NCI-H2081 treated with DMSO at 0.1 percent for 48 hours (cell line): ENCODE measurements around the gene DNAJB12.
"Not testable (repeated sequence)": the region's sequence is repeated elsewhere in the genome, so short reads cannot be mapped to it uniquely, and the experiment has no call there.

Source experiments
- DNase-seq: peaks from one replicate; lab custom pipeline; 2025; lab: John Stamatoyannopoulos, UW

Gene DNAJB12

DNA sequence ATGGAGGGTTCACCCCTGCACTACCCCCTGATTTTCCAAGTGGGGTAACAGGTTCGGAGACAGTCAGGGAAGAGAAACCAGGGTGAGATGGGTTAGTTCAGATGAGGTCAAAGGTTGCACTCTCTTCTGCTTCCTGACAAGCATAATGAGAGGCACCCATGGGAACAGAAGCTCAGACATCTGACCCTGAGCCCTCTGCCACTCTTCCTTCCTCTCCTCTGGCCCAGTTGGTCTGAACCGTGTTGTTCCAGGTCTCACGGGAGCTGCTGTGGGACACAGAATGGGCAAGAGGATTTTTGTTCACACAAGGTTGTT, 38.4 kb downstream of the DNAJB12 start:
- DNase-seq = no peak

DNA sequence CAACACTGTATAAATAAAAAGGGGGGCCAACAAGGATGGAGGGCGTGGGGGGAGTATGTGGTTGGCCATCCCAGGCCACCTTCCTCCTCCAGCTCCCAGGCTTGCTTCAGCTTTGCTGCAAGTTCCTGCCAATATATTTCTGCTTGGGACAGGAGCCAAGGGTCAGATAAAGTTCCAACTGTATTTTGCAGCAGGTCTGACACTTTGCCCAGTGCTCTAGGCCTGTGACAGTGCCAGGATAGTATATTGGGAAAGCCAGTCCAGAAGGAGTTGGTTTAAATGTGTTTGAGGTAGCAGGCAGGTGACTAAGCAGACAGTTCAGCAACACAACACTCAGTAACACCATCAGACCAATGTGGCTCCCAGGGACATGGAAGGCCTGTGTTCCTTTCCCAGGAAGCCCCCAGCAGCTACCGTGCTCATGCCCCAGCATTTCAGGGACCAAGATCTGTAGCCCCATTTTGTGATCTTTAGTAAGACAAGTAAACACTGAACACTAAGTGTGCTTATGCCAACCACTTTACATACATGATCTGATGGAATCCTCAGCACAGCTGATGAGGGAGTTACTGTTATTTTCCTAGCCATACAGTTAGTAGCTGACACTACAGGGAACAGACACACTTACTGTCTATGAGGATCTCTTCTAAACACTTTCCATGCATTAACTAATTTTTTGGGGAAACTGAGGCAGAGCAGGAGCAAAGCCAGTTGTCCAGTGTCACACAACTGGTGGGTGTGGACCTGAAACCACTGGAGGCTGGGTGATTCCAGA, 38.9 kb downstream of the DNAJB12 start:
- no peak for DNase-seq

GRCh38 chr10:72315054-72315453, 39.7 kb downstream of the DNAJB12 start:
- DNase-seq = no peak

- no peak for DNase-seq
Observed at GRCh38 chr10:72314263-72314662, 40.5 kb downstream of the DNAJB12 start.

- DNase-seq = no peak
Observed at GRCh38 chr10:72312865-72313391, 41.8 kb downstream of the DNAJB12 start.

DNA sequence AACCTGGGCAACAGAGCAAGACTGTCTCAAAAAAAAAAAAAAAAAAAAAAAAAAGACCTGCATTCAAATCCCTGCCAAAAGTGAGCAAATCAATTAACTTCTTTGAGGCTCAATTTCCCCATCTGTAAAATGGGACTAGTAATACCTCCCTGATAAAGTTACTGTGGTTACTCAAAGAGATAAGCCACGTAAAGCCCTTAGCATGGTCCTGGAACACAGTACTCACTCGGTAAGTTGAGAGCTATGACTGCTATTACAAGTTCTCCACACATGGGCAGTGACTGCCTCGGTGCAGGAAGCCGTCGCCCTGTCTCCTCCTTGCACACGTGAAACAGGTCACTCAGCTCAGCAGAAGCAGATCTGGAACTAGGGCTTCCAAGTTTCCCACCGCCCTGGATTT, 43.1 kb downstream of the DNAJB12 start:
- no peak for DNase-seq

DNA sequence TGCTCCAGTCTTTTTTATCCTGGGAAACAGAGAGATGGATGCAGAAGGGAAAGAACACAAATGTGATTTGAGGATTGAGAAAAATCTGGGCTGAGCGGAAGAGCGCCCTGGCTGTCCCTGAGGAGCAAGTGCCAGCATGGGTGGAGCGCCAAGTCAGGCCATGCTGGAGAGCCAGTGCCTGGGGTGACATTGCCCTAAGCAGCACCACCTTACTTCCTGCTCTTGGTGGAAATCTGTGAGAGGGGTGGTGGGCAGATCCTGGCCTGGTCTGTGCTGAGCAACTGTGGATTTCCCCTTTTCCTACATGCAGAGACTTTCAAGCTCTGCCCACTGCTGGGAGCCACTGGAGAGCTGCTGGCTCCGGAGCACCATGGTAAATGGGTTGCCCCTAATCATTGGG, 44.1 kb downstream of the DNAJB12 start:
- no peak for DNase-seq

GRCh38 chr10:72310241-72310633, 44.5 kb downstream of the DNAJB12 start:
- DNase-seq = no peak

- DNase-seq = no peak
Observed at GRCh38 chr10:72309290-72310240, 45.2 kb downstream of the DNAJB12 start.

DNA sequence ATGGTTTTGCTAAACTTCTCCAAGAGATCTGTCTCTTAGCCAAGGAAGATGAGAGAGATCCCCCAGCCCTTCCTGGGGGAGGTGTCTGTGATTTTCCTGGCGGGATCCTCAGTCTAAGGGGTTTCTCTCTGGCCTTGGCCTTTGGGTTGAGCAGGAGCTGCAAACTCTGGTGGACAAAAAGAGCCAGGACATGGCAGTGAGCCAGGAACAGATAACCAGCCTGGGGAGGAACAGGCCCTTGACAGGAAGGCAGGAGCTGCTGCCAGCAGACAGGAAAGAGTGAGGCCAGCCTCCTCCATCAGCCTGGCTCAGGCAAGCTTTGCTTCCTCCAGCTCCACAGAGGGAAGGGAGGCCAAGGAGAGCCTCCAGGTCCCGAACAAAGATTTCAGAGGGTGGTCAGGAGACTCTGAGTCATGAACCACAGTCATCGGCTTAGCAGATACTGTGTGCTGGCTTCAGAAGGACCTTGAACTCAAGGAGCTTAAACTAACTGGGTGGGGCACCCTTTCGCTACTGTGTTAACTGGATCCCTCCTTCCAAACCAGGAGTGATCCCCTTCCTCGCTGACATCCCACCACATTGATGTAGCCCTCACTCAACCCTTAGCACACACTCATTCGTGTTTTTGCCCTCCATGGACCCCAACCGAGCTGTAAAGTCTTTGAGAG, 46.3 kb downstream of the DNAJB12 start:
- no peak for DNase-seq

DNA sequence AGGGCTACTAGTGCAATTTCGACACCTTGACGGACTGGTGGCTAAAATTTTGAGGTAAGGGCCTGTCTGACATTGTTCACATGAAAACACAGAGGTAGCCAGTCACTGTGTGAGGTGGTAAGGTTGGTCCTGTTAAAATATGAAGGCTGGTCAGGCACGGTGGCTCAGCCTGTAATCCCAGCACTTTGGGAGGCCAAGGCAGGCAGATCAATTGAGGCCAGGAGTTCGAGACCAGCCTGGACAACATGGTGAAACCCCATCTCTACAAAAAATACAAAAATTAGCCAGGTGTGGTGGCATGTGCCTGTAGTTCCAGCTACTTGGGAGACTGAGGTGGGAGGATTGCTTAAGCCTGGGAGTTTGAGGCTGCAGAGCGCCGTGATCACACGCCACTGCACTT, 47.0 kb downstream of the DNAJB12 start:
- not testable (repeated sequence) for DNase-seq

DNA sequence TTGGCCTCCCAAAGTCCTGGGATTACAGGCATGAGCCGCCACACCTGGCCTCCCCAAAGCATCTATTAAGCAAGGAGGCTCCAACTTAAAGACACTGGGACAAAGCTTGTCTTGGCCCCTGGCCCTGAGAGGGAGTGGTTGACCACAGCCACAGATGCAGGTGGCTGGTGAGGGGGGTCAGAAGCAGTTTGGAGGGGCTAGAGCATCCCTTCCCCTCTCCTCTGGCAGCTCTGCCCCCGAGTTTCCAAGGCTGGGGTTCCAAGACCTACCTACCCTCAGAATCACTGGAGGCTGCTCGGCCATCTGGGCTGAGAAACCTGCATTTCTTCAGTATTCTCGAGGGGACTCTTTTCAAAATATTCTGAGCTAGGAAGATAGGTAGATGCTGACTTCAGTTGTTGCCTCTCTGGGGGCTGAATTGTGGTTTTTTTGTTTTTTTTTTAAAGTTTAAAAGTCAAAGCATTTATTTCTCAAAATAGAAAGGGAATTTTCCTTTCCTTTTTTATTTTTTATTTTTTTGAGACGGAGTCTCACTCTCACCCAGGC, 48.4 kb downstream of the DNAJB12 start:
- no peak for DNase-seq

DNA sequence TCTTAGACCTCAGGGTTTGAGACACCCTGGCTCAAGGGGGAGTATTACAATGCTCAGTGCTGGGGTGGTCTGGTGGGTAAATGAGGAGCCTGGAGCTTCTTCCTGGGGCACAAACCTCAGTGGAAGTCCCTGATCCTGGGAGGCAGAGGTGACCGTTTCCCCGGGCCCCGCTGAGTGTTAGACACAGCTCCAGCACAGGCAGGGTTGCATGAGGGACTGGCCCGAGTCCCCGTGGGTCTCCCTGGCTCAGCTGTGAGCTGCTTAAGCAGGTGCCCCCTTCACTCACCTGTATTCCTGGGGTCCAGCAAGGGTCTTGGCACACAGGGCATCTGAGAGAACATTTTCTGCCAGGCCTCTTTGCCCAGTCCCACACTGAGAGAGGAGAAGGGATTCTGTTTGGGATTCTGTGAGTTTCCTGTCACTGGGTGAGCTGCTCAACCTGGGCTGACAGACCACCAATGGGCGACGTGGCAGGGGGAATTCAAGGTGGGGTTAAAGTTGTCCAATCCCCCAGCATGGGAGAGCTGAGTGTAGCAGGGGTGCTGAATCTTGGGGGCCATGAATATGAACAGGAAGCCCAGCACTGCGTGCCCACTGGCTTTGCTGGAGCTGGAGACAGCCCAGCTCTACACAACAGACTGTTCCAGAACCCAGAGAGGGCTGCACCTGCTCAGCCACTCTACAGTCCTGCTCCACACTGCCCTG, 51.1 kb downstream of the DNAJB12 start:
- no peak for DNase-seq

GRCh38 chr10:72298592-72299519, 55.9 kb downstream of the DNAJB12 start:
- no peak for DNase-seq

- peak; percentile 45 for DNase-seq
Observed at GRCh38 chr10:72297805-72298591, 56.7 kb downstream of the DNAJB12 start.

GRCh38 chr10:72297281-72297804, 57.4 kb downstream of the DNAJB12 start:
- no peak for DNase-seq

DNA sequence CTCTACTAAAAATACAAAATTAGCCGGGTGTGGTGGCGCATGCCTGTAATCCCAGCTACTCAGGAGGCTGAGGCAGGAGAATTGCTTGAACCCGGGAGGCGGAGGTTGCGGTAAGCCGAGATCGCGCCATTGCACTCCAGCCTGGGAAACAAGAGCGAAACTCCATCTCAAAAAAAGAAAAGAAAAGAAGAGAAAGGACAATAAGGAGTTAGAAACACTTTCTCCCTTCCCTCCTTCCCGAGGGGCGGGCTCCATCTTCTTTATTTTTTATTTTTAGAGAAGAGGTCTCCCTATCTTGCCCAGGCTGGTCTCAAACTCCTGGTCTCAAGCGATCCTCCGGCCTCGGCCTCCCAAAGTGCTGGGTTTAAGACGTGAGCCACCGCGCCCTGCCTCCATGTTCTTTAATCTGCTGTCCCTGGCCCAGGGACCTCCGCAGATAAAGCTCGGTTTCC, 57.9 kb downstream of the DNAJB12 start:
- not testable (repeated sequence) for DNase-seq

- no peak for DNase-seq
Observed at GRCh38 chr10:72295330-72295910, 59.3 kb downstream of the DNAJB12 start.

DNA sequence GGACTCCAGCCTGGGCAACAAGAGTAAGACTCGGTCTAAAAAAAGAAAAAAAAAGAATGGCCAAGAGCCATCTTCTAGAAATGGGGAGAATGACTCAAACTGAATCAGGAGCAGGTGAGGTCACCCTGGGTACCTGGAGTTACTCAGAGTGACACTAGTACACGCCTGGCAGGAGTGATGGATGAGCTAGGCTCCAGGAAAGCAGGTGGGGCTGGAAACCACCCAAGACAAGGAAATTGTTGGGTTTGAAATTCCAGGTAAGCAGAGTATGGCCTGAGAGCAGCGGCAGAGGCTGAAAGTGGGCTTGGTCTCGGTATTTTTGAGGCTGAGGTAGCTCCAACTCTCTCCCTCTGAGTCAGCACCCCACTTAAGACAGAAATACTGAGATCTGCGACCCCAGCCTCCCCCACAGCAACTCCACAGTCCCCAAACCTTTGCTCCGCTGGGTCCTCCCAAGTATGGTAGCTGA, 62.5 kb downstream of the DNAJB12 start:
- no peak for DNase-seq
